ENCODE measurements around the gene ANXA8.
"Not testable (repeated sequence)": the region's sequence is repeated elsewhere in the genome, so short reads cannot be mapped to it uniquely, and the experiment has no call there.

The ANXA8 gene

DNA sequence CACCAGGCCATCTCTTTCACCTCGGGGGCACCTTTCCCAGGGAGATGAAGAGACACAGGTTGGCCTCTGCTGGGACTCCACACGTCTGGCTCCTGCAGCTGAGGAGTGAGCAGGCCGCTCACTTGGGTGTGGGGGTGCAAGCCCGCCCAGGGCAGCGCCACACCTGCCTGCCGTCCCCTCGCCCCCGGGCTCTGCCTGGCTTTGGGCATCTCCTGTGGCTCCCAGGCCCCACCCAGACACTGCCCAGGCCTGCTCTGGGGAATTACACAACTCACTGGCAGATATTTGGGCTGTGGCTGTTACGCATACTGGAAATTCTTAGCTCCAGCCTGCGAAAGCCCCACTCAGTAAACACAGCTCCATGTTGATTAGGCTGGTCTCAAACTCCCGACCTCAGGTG, at the start of gene ANXA8:
Gene ANXA8 (minus strand): TSS at position 193 of the 400 bp plus-strand sequence. CDS start 182 bp downstream, at position 11.
- not testable (repeated sequence) for DNase-seq (ENCODE audit: low read depth)

GRCh38 chr10:47523475-47523874, 39.6 kb upstream of the ANXA8 start, which contains the start of gene AGAP9:
AGAP9 (minus strand) TSS chr10:47523638; CDS start chr10:47523526, 112 bp downstream.
- DNase-seq (ENCODE audit: low read depth) = not testable (repeated sequence)

GRCh38 chr10:47502313-47502712, 18.4 kb upstream of the ANXA8 start:
- not testable (repeated sequence) for DNase-seq (ENCODE audit: low read depth)

DNA sequence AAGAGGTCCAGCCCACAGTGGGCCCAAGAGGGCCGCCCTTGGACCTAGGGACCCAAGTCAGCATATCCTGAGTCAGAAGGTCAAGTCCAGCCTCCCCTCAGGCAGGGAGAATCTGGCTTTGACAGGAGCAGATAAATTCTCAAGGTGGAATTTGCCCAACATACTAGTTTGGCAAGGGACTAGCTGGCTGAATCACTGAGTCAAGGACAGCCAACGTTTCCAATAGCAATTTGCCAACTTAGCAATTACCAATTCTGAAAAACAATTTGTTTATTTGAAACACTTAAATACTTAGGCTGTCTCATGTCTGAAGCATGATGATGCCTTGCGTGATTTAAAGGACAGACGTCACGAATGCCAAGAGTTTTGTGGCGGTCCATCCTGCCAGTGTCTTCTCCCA, 10.3 kb upstream of the ANXA8 start:
- not testable (repeated sequence) for DNase-seq (ENCODE audit: low read depth)

DNA sequence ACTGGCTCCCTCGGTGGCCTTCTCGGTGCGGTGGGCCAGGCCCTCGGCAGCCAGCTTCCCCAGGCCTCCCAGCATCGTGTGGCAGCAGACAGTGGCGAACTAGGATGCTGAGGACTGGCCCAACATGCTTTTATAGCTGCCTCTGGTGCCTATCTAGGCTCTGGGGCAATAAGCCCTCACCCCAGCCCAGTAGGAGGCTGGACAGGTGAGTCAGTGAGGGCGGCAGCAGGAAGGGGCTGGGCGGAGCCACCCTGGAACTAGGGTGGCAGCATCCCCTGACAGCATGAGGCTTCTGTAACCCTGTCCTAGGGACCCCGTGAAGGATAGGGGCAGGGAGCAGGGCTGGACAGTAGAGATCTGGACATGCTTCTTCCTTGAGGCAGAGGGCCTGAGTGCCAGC, 7.7 kb upstream of the ANXA8 start, which contains the start of gene FAM25G:
Gene FAM25G (minus strand): TSS at position 101 of the 400 bp plus-strand sequence. CDS start 26 bp downstream, at position 75.
- not testable (repeated sequence) for DNase-seq (ENCODE audit: low read depth)

GRCh38 chr10:47489630-47490029, 5.7 kb upstream of the ANXA8 start:
- not testable (repeated sequence) for DNase-seq (ENCODE audit: low read depth)

- DNase-seq (ENCODE audit: low read depth) = peak; percentile 38
Measured at GRCh38 chr10:47485943-47486342, 2.0 kb upstream of the ANXA8 start.

- DNase-seq (ENCODE audit: low read depth) = not testable (repeated sequence)
Measured at GRCh38 chr10:47484786-47485185, 871 bp upstream of the ANXA8 start.

GRCh38 chr10:47482367-47482766, 1.5 kb downstream of the ANXA8 start:
- not testable (repeated sequence) for DNase-seq (ENCODE audit: low read depth)

DNA sequence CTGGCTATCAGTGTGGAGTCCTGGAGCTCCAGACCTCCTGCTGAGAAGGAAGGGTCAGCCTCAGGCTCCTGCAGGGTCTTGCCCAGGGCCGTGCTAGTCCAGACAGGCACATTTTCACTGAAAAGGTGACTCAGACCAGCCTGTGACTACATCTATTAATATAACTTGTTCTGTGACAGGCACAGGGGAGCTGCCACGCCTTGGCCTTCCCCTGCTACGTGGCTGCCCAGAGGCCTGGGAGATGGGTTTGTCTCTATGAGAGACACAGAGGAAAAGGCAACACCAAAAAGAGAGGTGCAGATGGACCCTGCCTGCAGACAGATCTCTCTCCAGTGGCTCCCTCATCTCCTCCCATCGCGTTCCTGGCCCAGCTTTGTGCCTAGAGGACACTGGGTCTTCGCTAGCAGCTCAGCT, 2.1 kb downstream of the ANXA8 start:
- not testable (repeated sequence) for DNase-seq (ENCODE audit: low read depth)

DNA sequence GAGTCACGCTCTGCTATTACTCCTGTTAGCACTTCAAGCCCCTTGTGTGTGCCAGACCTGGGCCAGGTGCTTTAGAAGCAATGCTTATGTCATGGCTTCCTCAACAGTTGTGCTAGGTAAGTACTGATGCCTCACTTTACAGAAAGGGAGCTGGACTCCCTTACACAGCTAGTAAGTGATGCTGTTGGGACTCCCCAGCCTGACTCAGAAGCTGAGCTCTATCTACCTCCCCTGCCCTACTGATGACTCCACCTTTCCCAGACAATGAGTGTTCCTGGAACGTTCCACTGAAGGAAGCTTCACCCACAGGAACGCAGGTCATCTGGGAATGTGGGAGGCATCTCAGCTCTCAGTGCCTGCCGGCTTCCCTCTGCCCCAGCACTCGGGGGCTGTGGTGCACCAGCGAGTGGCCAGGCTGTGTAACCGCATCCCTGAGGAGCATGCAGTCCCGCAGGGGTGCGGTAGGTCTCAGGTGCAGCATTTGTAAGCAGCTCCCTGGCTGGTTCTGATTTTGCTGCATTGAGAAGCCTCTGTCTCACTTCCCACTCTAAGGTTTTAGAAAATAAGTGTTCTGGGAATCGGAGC, 2.6 kb downstream of the ANXA8 start:
- peak; percentile 37 for DNase-seq (ENCODE audit: low read depth)

DNA sequence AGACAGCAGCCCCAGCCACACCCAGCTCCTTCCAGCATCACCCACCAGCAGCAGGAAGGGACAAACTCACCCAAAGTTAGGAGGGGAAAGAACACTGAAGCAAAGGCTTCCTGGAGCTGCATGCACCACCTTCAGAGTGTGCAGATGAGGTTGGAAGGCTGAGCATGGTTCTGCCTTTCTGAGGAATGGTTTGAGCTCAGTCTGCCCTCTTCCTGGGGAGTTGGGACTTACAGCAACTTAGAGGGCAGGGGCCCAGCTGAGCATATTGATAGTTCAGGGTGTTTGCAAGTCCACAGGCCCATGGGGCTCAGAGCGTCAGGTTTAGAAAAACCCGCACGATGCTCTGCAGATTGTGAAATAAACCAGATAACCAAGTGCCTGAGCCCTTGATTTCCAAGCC, 3.8 kb downstream of the ANXA8 start:
- DNase-seq (ENCODE audit: low read depth) = not testable (repeated sequence)

DNA sequence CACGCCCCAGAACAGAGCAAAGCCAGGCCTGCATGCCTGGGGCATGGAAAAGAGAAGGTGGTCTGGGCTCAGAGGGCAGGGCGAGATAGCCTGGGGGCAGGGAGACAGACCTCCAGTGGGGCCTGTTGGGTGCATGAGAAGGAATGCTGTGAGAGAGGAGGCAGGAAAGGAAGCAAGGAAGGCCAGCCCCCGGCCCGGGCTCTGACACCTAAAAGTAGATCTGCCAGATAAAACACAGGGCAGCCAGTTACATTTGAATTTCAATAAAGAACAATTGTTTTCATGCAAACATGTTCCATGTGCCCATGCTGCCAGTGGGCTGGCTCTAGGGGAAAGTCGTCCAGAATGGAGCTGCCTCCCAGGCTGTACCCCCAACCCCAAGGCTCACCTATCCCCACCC, 5.8 kb downstream of the ANXA8 start:
- DNase-seq (ENCODE audit: low read depth) = not testable (repeated sequence)

- not testable (repeated sequence) for DNase-seq (ENCODE audit: low read depth)
Measured at GRCh38 chr10:47477078-47477477, 6.8 kb downstream of the ANXA8 start.

DNA sequence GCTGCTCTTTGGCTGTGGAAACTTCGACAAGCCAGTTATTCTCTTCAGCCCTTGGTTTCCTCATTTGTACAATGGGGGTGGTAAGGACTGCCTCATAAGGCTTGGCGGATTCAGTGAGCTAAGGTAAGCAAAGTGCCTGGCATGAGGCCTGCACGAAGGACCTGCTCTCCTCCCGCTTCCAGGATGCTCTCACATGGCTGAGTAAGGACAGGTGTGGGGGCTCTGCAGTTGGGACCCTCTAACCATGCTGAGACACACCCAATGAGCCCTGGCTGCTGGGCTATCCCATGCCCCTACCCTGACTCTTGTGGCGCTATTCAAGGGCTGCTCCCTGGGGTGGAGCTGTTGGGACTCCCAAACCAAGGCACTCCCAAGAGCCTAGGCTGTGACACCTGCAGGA, 8.8 kb downstream of the ANXA8 start:
- not testable (repeated sequence) for DNase-seq (ENCODE audit: low read depth)

GRCh38 chr10:47473516-47473915, 10.4 kb downstream of the ANXA8 start:
- not testable (repeated sequence) for DNase-seq (ENCODE audit: low read depth)

DNA sequence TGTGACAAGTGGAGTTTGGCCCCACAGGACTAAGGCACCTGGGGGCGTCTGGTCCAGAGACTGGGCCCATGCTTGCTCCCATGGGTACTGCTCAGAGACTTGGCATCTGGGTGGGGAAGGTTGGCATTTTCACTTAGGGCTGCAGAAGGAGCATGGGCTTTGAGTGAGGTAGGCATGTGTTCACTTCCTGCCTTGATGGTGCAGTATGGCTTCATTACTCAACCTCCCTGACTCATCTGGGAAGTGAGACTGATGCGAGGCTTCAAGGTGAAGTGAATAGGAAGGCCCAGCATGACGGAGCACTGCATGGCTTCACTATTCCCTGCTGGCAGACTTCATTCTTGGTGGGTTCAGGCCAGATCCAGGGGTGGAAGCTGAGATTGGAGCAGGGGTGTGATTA, 11.3 kb downstream of the ANXA8 start:
- DNase-seq (ENCODE audit: low read depth) = not testable (repeated sequence)

DNA sequence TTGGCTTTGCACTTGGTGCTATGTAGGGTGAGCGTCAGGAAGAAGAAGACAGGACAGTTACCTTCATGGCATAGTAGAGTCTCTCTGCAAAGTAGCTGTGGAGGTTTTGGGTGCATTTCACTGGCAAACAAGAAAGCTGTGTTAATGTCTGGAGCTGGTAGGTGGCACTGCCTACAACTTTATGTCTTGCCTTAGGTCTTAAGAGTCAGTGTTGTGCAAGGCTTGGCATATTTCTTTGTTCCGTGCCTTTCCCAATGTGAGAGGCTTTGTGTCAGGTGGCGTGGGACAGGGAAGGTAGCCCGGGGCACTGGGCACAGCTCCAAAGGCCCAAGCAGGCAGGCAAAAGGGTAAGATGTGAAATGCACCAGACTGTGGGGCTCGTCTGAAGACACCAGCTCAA, 11.8 kb downstream of the ANXA8 start:
- DNase-seq (ENCODE audit: low read depth) = not testable (repeated sequence)

DNA sequence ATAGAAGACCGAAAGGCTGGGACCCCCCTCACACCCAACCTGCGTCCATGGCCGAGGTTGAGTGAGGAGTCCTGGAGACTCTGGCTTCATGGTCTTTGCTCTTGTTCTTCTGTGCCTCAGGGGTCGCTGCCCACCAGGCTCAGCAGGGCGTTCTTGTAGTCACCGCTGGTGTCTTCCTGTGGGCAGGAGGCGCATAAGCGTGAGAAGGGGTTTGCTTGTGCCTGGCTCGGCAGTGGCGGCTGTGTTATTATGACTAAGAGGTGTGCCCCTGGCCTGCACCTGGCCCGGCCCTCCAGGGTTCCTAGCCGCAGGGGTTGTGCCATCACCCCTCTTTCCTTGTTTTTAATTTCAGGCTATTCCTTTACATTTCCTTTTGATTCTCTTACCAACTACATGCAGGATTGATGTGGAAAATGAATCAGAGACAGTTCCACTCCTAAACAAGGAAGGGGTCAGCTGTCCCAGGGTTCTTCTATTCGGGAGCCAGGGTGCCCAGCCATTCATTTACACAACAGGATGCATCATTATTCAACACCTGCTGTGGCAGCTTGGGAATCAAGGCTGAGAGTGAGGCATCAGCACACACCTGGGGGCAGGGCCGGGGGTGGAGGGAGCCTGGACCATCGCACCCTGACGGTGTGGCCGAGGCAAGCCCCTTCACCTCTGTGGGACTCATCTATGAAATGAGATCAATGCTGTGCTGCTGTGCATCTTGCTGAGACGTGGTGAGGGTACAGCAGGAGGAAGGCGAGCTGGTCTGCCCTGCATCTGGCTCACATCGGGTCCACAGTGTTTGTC, 15.0 kb downstream of the ANXA8 start:
- DNase-seq (ENCODE audit: low read depth) = not testable (repeated sequence)

GRCh38 chr10:47467957-47468356, 16.0 kb downstream of the ANXA8 start:
- not testable (repeated sequence) for DNase-seq (ENCODE audit: low read depth)

- DNase-seq (ENCODE audit: low read depth) = not testable (repeated sequence)
Measured at GRCh38 chr10:47467458-47467857, 16.5 kb downstream of the ANXA8 start.

DNA sequence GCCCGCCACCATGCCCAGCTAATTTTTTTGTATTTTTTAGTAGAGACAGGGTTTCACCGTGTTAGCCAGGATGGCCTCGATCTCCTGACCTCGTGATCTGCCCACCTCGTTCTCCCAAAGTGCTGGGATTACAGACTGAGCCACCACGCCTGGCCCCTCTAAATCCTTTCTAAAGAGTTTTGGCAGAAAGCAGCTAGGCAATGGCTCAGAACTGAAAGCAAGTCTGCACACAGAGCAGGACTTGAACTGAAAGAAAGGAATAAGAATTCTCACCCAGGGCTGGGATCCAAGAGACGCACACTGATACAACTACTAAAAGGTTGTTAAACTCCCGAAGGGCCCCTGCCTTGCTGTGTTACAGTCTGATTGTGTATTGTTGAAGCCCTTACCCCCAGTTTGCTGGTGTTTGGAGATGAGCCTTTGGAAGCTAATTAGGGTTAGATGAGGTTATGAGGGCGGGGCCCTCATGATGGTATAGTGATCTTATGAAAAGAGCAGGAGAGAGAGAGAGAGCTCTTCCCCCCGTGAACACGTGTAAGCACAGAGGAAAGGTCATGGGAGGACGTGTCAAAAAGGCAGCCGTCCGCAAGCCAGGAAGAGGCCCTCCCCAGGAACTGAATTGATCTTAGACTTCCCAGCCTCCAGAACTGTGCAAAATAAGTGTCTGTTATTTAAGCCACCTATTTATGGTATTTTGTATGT, 18.5 kb downstream of the ANXA8 start:
- not testable (repeated sequence) for DNase-seq (ENCODE audit: low read depth)
